Sigmoid colon (tissue), 7 donors: ENCODE data around the gene GNG2. TPM values are rescaled to one million over a fixed set of nuclear protein-coding genes. Genes with fewer than 3 reads are reported as not detected.

ENCODE experiments used
- DNase-seq: peaks from one replicate; pipeline ENCODE4 v3.0.0-alpha.2; 2019
- H3K27ac ChIP-seq, 4 donors: fragments of 200-600 bp; sonication (generic); one replicate each; pipeline ENCODE4 v1.5.1; 2016 to 2019; ENCODE audit warnings: mild to moderate bottlenecking in 1 of 4
- H3K27me3 ChIP-seq, 3 donors: fragments of 200-600 bp; sonication (generic); one replicate each; pipeline ENCODE4 v1.5.1; 2019; ENCODE audit warnings: mild to moderate bottlenecking in 1 of 3
- H3K36me3 ChIP-seq, 4 donors: fragments of 200-600 bp; sonication (generic); one replicate each; pipeline ENCODE4 v1.5.1; 2016 to 2019
- H3K4me1 ChIP-seq, 4 donors: fragments of 200-600 bp; sonication (generic); one replicate each; pipeline ENCODE4 v1.5.1; 2017 to 2019
- H3K4me3 ChIP-seq, 4 donors: fragments of 200-600 bp; sonication (generic); one replicate each; pipeline ENCODE4 v1.5.1; 2017 to 2019; ENCODE audit warnings: mild to moderate bottlenecking in 2 of 4, moderate library complexity in 1 of 4
- H3K9me3 ChIP-seq, 4 donors: fragments of 200-600 bp in 3 of 4; sonication (generic) in 3 of 4; one replicate each; pipeline versions ENCODE4 v1.5.1 to v1.6.1; 2013 to 2019
- CTCF ChIP-seq, 4 experiments: fragments of 450-650 bp in 3 of 4; fragments of 200-600 bp in 1 of 4; IDR thresholded peaks; one replicate each; pipeline ENCODE4 v1.5.1; 2016 to 2019; ENCODE audit warnings: antibody characterized with exemption in 4 of 4, mild to moderate bottlenecking in 3 of 4, moderate library complexity in 2 of 4
- EP300 ChIP-seq, 4 donors: sonication (generic); formaldehyde crosslinking; IDR thresholded peaks; one replicate each; pipeline ENCODE4 v1.6.1; 2017; ENCODE audit warnings: antibody characterized with exemption in 4 of 4
- POLR2A ChIP-seq, 2 donors: fragments of 450-650 bp; IDR thresholded peaks; one replicate each; pipeline ENCODE4 v1.6.1; 2016; ENCODE audit warnings: antibody characterized with exemption in 2 of 2, mild to moderate bottlenecking in 2 of 2, moderate library complexity in 2 of 2
- POLR2AphosphoS5 ChIP-seq, 4 donors: sonication (generic); formaldehyde crosslinking; IDR thresholded peaks; one replicate each; pipeline ENCODE4 v1.6.1; 2017; ENCODE audit warnings: antibody characterized with exemption in 4 of 4
- WGBS, 2 donors: extraction: QIAGEN DNeasy Blood & Tissue Kit; methylation state at CpG; one replicate each; pipeline ENCODE4 v1.1.7; 2013; 5-methylcytosine and 5-hydroxymethylcytosine counted together
- intact Hi-C: fragments of 100-400 bp; cut with DNase I; formaldehyde crosslinking; loops from one replicate; pipeline ENCODE4 v1.15.1; 2023
- polyA plus RNA-seq, 3 donors: library from polyadenylated mRNA; stranded (reverse); fragments of 200-250 nt; gene quantifications; one replicate each; pipeline ENCODE4 v1.2.3, GENCODE V29; 2013
- total RNA-seq, 4 donors: library from RNA; depleted of rRNA; stranded (reverse); fragments of >200 nt; gene quantifications; one replicate each; pipeline ENCODE4 v1.1.0, GENCODE V29; 2016
- donor health status: healthy with polysubstance abuse.
- donor health status: Bipolar disorder and iron deficiency.
- donor health status: healthy.

Gene GNG2
- total and polyA plus RNA-seq, 7 donors = 9.5 to 44.2 (median 27.3) TPM

GRCh38 chr14:52008136-52008535, 147.7 kb downstream of the GNG2 start:
- intact Hi-C loops = loop anchor here (5.0 kb wide), 1 partner anchor 34 kb away; no protein-coding TSS in a partner anchor
- no peaks in the 10 kb centered on the region for H3K9me3 ChIP-seq
- peaks cover 0 to 19% (median 13%) of the 10 kb centered on the region in 4 donors for H3K4me1 ChIP-seq
- no peak for DNase-seq
- WGBS, 2 donors = 98 to 99% methylated on average over 4 of the region's 4 CpGs
- no peak overlapping the region for H3K27ac ChIP-seq
- no peak overlapping the region for H3K4me3 ChIP-seq
- no peaks in the 10 kb centered on the region for H3K27me3 ChIP-seq
- peaks cover 20 to 82% (median 46%) of the 10 kb centered on the region in 4 donors for H3K36me3 ChIP-seq
- no peak for TF ChIP-seq POLR2A (IDR thresholded peaks at IDR 0.05)

- WGBS, 2 donors = 73 to 88% methylated on average over 3 of the region's 3 CpGs
- no peak overlapping the region for H3K4me3 ChIP-seq
- intact Hi-C loops = no loop called here
- no peaks in the 10 kb centered on the region for H3K27me3 ChIP-seq
- H3K9me3 ChIP-seq = no peaks in the 10 kb centered on the region
- no peak overlapping the region for H3K27ac ChIP-seq
- no peak for TF ChIP-seq CTCF (IDR thresholded peaks at IDR 0.05)
- peaks cover 17 to 83% (median 39%) of the 10 kb centered on the region in 4 donors for H3K36me3 ChIP-seq
- H3K4me1 ChIP-seq = peaks cover 0 to 15% (median 2%) of the 10 kb centered on the region in 4 donors
- DNase-seq = no peak
Observed at GRCh38 chr14:52010173-52010693, 149.8 kb downstream of the GNG2 start.

- H3K9me3 ChIP-seq = no peaks in the 10 kb centered on the region
- intact Hi-C loops = no loop called here
Observed at GRCh38 chr14:52011523-52011922, 151.1 kb downstream of the GNG2 start.

DNA sequence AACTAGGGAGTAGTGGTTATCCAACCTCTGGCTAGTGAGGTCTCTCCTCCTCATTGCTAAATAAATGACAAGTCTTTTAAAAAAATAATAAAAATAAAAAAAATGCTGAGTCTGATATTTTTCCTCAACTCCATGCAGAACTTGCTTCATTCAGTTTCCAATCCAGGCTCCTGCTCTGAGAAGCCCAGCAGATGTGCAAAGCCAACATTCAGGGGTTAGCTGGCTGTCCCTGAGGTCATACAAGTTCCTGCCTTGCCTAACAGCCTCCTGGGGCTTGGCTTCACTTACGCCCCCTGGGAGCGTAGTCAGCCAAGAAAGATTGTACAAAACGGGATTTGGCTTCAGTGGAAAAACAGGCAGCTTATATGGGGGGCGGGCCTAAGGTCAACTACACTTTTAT, 152.2 kb downstream of the GNG2 start:
- peaks cover 0 to 15% (median 2%) of the 10 kb centered on the region in 4 donors for H3K4me1 ChIP-seq
- peaks cover 12 to 70% (median 32%) of the 10 kb centered on the region in 4 donors for H3K36me3 ChIP-seq
- 67 to 70% methylated on average over 4 of the region's 4 CpGs for WGBS, 2 donors
- H3K27ac ChIP-seq = peak overlapping the region in 2 of 4 donors; percentile 2 to 14
- TF ChIP-seq EP300 (IDR thresholded peaks at IDR 0.05) (no peak), CTCF (IDR thresholded peaks at IDR 0.05) (no peak), POLR2A (IDR thresholded peaks at IDR 0.05) (no peak), POLR2AphosphoS5 (IDR thresholded peaks at IDR 0.05) (peak in 2 of 4 donors; percentile 51 to 55)
- peak; percentile 86 for DNase-seq
- no peaks in the 10 kb centered on the region for H3K9me3 ChIP-seq
- H3K4me3 ChIP-seq = no peak overlapping the region
- intact Hi-C loops = no loop called here
- H3K27me3 ChIP-seq = no peaks in the 10 kb centered on the region

More at GRCh38 chr14:52011523-52011922, 151.1 kb downstream of the GNG2 start:
- Histone ChIP-seq H3K4me3 (no peak overlapping the region), H3K27me3 (no peaks in the 10 kb centered on the region), H3K27ac (no peak overlapping the region), H3K4me1 (peaks cover 0 to 15% (median 2%) of the 10 kb centered on the region in 4 donors), H3K36me3 (peaks cover 12 to 81% (median 35%) of the 10 kb centered on the region in 4 donors)
- WGBS, 2 donors = 93 to 95% methylated on average over 9 of the region's 9 CpGs
- no peak for DNase-seq
- TF ChIP-seq POLR2AphosphoS5 (IDR thresholded peaks at IDR 0.05) (no peak), EP300 (IDR thresholded peaks at IDR 0.05) (no peak), CTCF (IDR thresholded peaks at IDR 0.05) (no peak), POLR2A (IDR thresholded peaks at IDR 0.05) (no peak)

DNA sequence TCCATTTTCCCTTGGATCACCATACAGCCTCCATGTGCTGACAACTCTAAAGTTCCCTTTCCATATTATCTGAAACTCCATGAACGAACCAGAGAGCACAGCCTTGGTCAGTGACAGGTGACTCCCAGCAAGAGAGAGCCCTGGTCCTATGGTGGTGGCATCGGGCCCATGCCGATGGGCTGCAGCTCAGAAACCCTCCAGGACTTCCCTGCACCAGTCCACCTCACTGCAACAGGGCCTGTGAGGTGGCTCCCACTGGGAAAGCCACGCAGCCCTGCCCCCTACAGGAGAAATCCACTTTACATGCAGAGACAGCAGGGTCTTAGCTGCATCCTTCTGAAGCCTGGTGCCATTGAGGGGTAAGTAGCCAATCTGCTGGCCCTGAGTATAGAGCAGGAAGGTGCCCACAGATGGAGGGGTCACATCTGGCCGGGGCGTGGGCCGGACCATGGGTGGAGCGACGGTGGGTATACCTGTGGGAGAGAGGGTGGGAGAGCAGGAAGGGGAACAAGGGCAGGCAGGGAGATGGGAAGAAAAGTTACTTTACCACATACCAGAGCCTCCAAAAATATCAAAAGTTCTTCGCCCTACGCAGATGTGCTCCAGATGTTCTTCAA, 153.7 kb downstream of the GNG2 start:
- TF ChIP-seq EP300 (IDR thresholded peaks at IDR 0.05) = no peak
- TF ChIP-seq CTCF (IDR thresholded peaks at IDR 0.05) = no peak
- TF ChIP-seq POLR2AphosphoS5 (IDR thresholded peaks at IDR 0.05) = no peak
- TF ChIP-seq POLR2A (IDR thresholded peaks at IDR 0.05) = no peak
- DNase-seq = no peak
- Histone ChIP-seq H3K36me3 (peaks cover 16 to 69% (median 27%) of the 10 kb centered on the region in 4 donors), H3K4me1 (peaks cover 0 to 15% (median 2%) of the 10 kb centered on the region in 4 donors), H3K4me3 (no peak overlapping the region), H3K27me3 (no peaks in the 10 kb centered on the region), H3K27ac (peak overlapping the region in 1 of 4 donors; percentile 29), H3K9me3 (no peaks in the 10 kb centered on the region)
- intact Hi-C loops = no loop called here
- WGBS, 2 donors = 79 to 94% methylated on average over 11 of the region's 11 CpGs
